Breast epithelium (tissue), 4 donors: ENCODE measurements around the gene PCMTD2. TPM values are rescaled to one million over a fixed set of nuclear protein-coding genes. Genes with fewer than 3 reads are reported as not detected.
A peak's percentile ranks its signal among the peaks of the same experiment; 100 is the strongest.

Experiments used
- DNase-seq, 2 donors: peaks; one replicate each; pipeline ENCODE4 v3.0.0-alpha.2; 2019; ENCODE audit warnings: low spot score in 2 of 2
- H3K27ac ChIP-seq, 2 donors: fragments of 200-600 bp; sonication (generic) in 1 of 2; one replicate each; pipeline ENCODE4 v1.5.1; 2016 to 2019; ENCODE audit warnings: mild to moderate bottlenecking in 1 of 2
- H3K27me3 ChIP-seq, 2 donors: fragments of 200-600 bp; sonication (generic) in 1 of 2; one replicate each; pipeline versions ENCODE4 v1.5.1 to v1.6.0; 2017 to 2019; ENCODE audit warnings: control low read depth in 1 of 2, mild to moderate bottlenecking in 1 of 2
- H3K36me3 ChIP-seq: fragments of 200-600 bp; one replicate; pipeline ENCODE4 v1.5.1; 2019
- H3K4me1 ChIP-seq, 2 donors: fragments of 200-600 bp; sonication (generic); one replicate each; pipeline ENCODE4 v1.5.1; 2016 to 2019; ENCODE audit warnings: control low read depth in 1 of 2
- H3K4me3 ChIP-seq, 3 donors: fragments of 200-600 bp; sonication (generic); 1 replicate in 2 of 3; 2 replicates in 1 of 3; pipeline ENCODE4 v1.5.1; 2016 to 2019; ENCODE audit warnings: mild to moderate bottlenecking in 3 of 3, moderate library complexity in 2 of 3
- H3K9me3 ChIP-seq, 2 donors: fragments of 200-600 bp; sonication (generic) in 1 of 2; one replicate each; pipeline ENCODE4 v1.5.1; 2016 to 2019; ENCODE audit warnings: control low read depth in 1 of 2
- POLR2A ChIP-seq: fragments of 450-650 bp; IDR thresholded peaks from one replicate; pipeline ENCODE4 v1.6.1; 2016; ENCODE audit warnings: antibody characterized with exemption, mild to moderate bottlenecking, moderate library complexity
- POLR2AphosphoS5 ChIP-seq, 3 donors: sonication (generic); formaldehyde crosslinking; IDR thresholded peaks; one replicate each; pipeline ENCODE4 v1.6.1; 2017; ENCODE audit warnings: antibody characterized with exemption in 3 of 3
- intact Hi-C: fragments of 100-400 bp; cut with DNase I; formaldehyde crosslinking; loops from one replicate; pipeline ENCODE4 v1.15.1; 2023; ENCODE audit warnings: low total_unique reads
- total RNA-seq, 3 donors: library from RNA; depleted of rRNA; stranded (reverse); fragments of >200 nt; gene quantifications; one replicate each; pipeline ENCODE4 v1.1.0, GENCODE V29; 2016
- TF ChIP-seq, protein P1 (sequence below), 3 donors: fragments of 450-650 bp; IDR thresholded peaks; one replicate each; pipeline ENCODE4 v1.5.1; 2016 to 2017; ENCODE audit warnings: antibody characterized with exemption in 3 of 3, mild to moderate bottlenecking in 3 of 3, moderate library complexity in 3 of 3

PCMTD2 gene
- total RNA-seq = 100 to 1,000 TPM in 1 of 3 donors, 10 to 100 TPM in 2; 73.7 to 119 (median 77.6) TPM

GRCh38 chr20:64255361-64256281 lies at the start of gene PCMTD2:
Gene PCMTD2, plus strand, starts transcription at chr20:64255748. Its CDS starts 4,218 bp downstream, at chr20:64259966.
- TF ChIP-seq POLR2AphosphoS5 (IDR thresholded peaks at IDR 0.05) = peak in 2 of 3 donors; percentile 40 to 59
- TF ChIP-seq POLR2A = no peak
- TF ChIP-seq, protein P1, sequence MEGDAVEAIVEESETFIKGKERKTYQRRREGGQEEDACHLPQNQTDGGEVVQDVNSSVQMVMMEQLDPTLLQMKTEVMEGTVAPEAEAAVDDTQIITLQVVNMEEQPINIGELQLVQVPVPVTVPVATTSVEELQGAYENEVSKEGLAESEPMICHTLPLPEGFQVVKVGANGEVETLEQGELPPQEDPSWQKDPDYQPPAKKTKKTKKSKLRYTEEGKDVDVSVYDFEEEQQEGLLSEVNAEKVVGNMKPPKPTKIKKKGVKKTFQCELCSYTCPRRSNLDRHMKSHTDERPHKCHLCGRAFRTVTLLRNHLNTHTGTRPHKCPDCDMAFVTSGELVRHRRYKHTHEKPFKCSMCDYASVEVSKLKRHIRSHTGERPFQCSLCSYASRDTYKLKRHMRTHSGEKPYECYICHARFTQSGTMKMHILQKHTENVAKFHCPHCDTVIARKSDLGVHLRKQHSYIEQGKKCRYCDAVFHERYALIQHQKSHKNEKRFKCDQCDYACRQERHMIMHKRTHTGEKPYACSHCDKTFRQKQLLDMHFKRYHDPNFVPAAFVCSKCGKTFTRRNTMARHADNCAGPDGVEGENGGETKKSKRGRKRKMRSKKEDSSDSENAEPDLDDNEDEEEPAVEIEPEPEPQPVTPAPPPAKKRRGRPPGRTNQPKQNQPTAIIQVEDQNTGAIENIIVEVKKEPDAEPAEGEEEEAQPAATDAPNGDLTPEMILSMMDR (IDR thresholded peaks at IDR 0.05) = peak in 1 of 3 donors; percentile 5
- H3K4me3 ChIP-seq = peak within 1 kb of the TSS; percentile 90 to 95 (median 94)
- H3K27ac ChIP-seq = peak within 1 kb of the TSS; percentile 89 to 95
- peaks cover 0 to 10% of the 10 kb centered on the region in 2 donors for H3K4me1 ChIP-seq
- H3K27me3 ChIP-seq = peaks cover 0 to 2% of the 10 kb centered on the region in 2 donors
- intact Hi-C loops = no loop called here
- no peaks in the 10 kb centered on the region for H3K9me3 ChIP-seq
- peak; percentile 61 to 77 for DNase-seq
- no peaks in the 10 kb centered on the region for H3K36me3 ChIP-seq

- H3K27ac ChIP-seq = no peak overlapping the region
- H3K27me3 ChIP-seq = peaks cover 0 to 6% of the 10 kb centered on the region in 2 donors
- H3K9me3 ChIP-seq = no peaks in the 10 kb centered on the region
- H3K4me1 ChIP-seq = no peaks in the 10 kb centered on the region
- H3K4me3 ChIP-seq = no peak overlapping the region
- intact Hi-C loops = no loop called here
- TF ChIP-seq, protein P1 (IDR thresholded peaks at IDR 0.05) = no peak
- no peak for TF ChIP-seq POLR2AphosphoS5 (IDR thresholded peaks at IDR 0.05)
- TF ChIP-seq POLR2A = no peak
- no peak for DNase-seq
- H3K36me3 ChIP-seq = no peaks in the 10 kb centered on the region
Measured at GRCh38 chr20:64206614-64207013, 48.9 kb upstream of the PCMTD2 start.

GRCh38 chr20:64207641-64208590 lies 47.6 kb upstream of the PCMTD2 start:
- TF ChIP-seq POLR2AphosphoS5 (IDR thresholded peaks at IDR 0.05) = no peak
- no peak for TF ChIP-seq POLR2A
- TF ChIP-seq, protein P1 (IDR thresholded peaks at IDR 0.05) = no peak
- no peak for DNase-seq
- H3K27me3 ChIP-seq = peaks cover 0 to 4% of the 10 kb centered on the region in 2 donors

DNA sequence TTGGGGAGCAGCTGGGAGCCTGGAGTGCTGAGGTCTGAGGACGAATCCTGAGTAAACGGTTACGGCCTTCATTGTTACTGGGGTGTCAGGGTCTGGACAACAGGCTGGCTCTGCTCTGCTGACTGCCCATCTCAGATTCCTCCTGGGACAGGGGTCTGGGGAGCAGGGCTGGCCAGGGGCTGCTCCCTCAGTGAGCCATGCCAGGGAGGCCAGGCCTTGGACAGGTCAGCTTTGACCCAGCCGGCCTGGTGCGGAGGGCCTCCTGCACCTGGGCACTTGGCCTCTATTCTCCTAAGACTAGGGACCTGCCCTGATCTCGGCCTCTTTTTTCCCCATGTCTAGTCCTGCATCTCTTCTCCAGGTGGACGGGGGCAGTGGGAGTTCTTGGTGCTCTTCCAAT lies 46.4 kb upstream of the PCMTD2 start:
- Histone ChIP-seq H3K4me1 (no peaks in the 10 kb centered on the region), H3K27me3 (peaks cover 0 to 3% of the 10 kb centered on the region in 2 donors), H3K9me3 (no peaks in the 10 kb centered on the region), H3K4me3 (no peak overlapping the region), H3K36me3 (no peaks in the 10 kb centered on the region), H3K27ac (no peak overlapping the region)
- TF ChIP-seq POLR2AphosphoS5 (IDR thresholded peaks at IDR 0.05) (no peak), POLR2A (no peak)
- TF ChIP-seq, protein P1 (IDR thresholded peaks at IDR 0.05) = no peak
- intact Hi-C loops = no loop called here
- no peak for DNase-seq

More at GRCh38 chr20:64207641-64208590, 47.6 kb upstream of the PCMTD2 start:
- H3K36me3 ChIP-seq = no peaks in the 10 kb centered on the region
- no peaks in the 10 kb centered on the region for H3K4me1 ChIP-seq
- H3K4me3 ChIP-seq = no peak overlapping the region
- intact Hi-C loops = no loop called here
- no peaks in the 10 kb centered on the region for H3K9me3 ChIP-seq
- H3K27ac ChIP-seq = no peak overlapping the region
